CD4-positive, alpha-beta T cell (primary cell): Measurements from ENCODE around the gene TAOK1. TPM values are rescaled to one million over a fixed set of nuclear protein-coding genes. Genes with fewer than 3 reads are reported as not detected.

Experiments used
- ATAC-seq: fragments of 200-7000 bp; cut with Tn5 transposase; one replicate; pipeline ENCODE4 v1.10.0; 2022; ENCODE audit warnings: mild to moderate bottlenecking; ENCODE audit not compliant: poor library complexity
- CTCF ChIA-PET: fragments of 350-600 bp; sonication (Branson Sonifier 250); formaldehyde crosslinking; loops from one replicate; lab custom pipeline; 2021; ENCODE audit warnings: antibody characterized with exemption, inconsistent platforms; lab: Charles Lee
- POLR2A ChIA-PET: fragments of 350-600 bp; sonication (Branson Sonifier 250); formaldehyde crosslinking; loops from one replicate; lab custom pipeline; 2021; ENCODE audit warnings: antibody characterized with exemption, inconsistent platforms; lab: Charles Lee
- DNase-seq, 14 experiments: peaks; one replicate each; pipeline ENCODE4 v3.0.0-alpha.2; 2013 to 2020; ENCODE audit warnings: mixed read lengths in 2 of 14
- H3K27ac ChIP-seq, 2 donors: one replicate each; pipeline versions ENCODE4 v1.5.1 to v1.7.0; 2013; ENCODE audit warnings: low read length in 2 of 2, low read depth in 1 of 2, mild to moderate bottlenecking in 1 of 2
- H3K27me3 ChIP-seq, 2 experiments: 1 replicate in 1 of 2; 2 replicates in 1 of 2; pipeline versions ENCODE4 v1.6.1 to v1.7.0; 2013; ENCODE audit warnings: low read length in 2 of 2, control low read depth in 1 of 2, mild to moderate bottlenecking in 1 of 2, moderate library complexity in 1 of 2; ENCODE audit not compliant: insufficient read depth in 2 of 2, control insufficient read depth in 1 of 2
- H3K36me3 ChIP-seq: one replicate; pipeline ENCODE4 v1.6.1; 2013; ENCODE audit warnings: low read length, control low read depth; ENCODE audit not compliant: insufficient read depth
- H3K4me1 ChIP-seq: one replicate; pipeline ENCODE4 v1.6.1; 2013; ENCODE audit warnings: low read length, control low read depth; ENCODE audit not compliant: insufficient read depth
- H3K4me3 ChIP-seq: one replicate; pipeline ENCODE4 v1.5.1; 2013; ENCODE audit warnings: mild to moderate bottlenecking, low read length, moderate library complexity
- H3K9me3 ChIP-seq, 2 experiments: 1 replicate in 1 of 2; 2 replicates in 1 of 2; pipeline versions ENCODE4 v1.6.1 to v1.7.0; 2013; ENCODE audit warnings: low read length in 2 of 2, mild to moderate bottlenecking in 2 of 2, control low read depth in 1 of 2, moderate library complexity in 1 of 2; ENCODE audit not compliant: control insufficient read depth in 1 of 2, insufficient read depth in 1 of 2
- H3K27ac Mint-ChIP-seq: one replicate; pipeline ENCODE4 v1.8.0; 2020; ENCODE audit warnings: mixed read lengths
- H3K27me3 Mint-ChIP-seq: one replicate; pipeline ENCODE4 v1.8.0; 2021; ENCODE audit warnings: mixed read lengths
- H3K36me3 Mint-ChIP-seq: one replicate; pipeline ENCODE4 v1.8.0; 2021; ENCODE audit warnings: low read depth, mixed read lengths
- H3K4me1 Mint-ChIP-seq: one replicate; pipeline ENCODE4 v1.8.0; 2021; ENCODE audit warnings: low read depth, mixed read lengths
- H3K4me3 Mint-ChIP-seq: one replicate; pipeline ENCODE4 v1.8.0; 2020; ENCODE audit warnings: mild to moderate bottlenecking, mixed read lengths
- H3K9me3 Mint-ChIP-seq: one replicate; pipeline ENCODE4 v1.8.0; 2020; ENCODE audit warnings: mixed read lengths
- intact Hi-C, 2 experiments: fragments of 100-400 bp; cut with DNase I in 1 of 2; cut with micrococcal nuclease in 1 of 2; formaldehyde crosslinking; loops; one replicate each; pipeline versions ENCODE4 v1.15.1 to v1.9.0; 2023 to 2025; cut with DNase I, micrococcal nuclease
- total RNA-seq, 174 experiments: library from RNA in 2 of 174; stranded (reverse) in 2 of 174; gene quantifications; one replicate each; pipeline ENCODE4 v1.2.3 and lab custom pipeline; 2021 to 2026
- TF ChIP-seq, protein P1 (sequence below): fragments of 200-600 bp; IDR thresholded peaks from one replicate; pipeline ENCODE4 v1.8.0; 2022; ENCODE audit warnings: antibody characterized with exemption, mild to moderate bottlenecking

TAOK1 gene
- total RNA-seq, 2 experiments from 2014 or later = 33.1 to 33.8 TPM

DNA sequence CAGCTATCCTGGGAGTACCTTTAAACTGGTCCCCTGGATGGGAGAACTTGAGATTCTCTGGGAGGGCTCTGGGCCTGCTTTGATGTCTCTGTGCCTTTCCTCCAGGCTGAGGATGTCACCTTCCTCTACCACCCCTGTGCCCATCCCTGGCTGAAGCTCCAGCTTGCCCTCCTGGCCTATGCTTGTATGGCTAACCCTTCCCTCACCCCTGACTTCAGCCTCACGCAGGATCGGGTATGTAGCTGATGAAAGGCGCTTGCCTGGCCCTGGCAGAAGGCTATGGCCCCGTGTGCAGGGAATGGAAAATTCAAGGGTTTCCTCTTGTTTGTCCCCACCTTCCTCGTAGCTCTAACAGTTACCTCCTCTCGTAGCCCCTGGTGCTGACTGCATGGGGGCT is 181.3 kb downstream of the TAOK1 start:
- H3K9me3 Mint-ChIP-seq = no peaks in the 10 kb centered on the region
- peaks cover 37% of the 10 kb centered on the region for H3K36me3 ChIP-seq
- intact Hi-C loops = loop anchor here in 1 of 2 experiments (10.0 kb wide), 1 partner anchor 903 kb away; the partner anchor contains the start of gene GOSR1

DNA sequence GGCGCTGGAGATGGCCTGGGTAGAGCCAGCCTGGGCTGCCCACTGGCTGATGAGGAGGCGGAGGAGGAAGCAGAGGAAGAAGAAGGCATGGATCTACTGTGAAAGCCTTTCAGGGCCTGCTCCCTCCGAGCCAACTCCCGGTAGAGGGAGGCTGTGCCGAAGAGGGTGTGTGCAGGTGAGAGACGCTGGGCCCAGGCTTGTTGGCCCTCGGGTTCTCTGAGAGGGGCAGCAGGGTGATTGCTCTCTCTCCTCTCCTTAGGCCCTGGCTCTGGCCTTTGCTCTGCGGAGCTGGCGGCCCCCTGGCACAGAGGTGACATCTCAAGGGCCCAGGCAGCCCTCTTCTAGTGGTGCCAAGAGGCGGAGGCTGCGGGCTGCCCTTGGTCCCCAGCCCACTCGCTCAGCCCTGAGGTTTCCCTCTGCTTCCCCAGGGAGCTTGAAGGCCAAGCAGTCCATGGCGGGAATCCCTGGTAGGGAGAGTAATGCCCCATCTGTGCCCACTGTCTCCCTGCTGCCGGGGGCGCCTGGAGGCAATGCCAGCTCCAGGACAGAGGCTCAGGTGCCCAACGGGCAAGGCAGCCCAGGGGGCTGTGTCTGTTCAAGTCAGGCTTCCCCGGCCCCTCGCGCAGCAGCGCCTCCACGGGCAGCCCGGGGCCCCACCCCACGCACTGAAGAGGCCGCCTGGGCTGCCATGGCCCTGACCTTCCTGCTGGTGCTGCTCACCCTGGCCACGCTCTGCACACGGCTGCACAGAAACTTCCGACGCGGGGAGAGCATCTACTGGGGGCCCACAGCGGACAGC is 181.9 kb downstream of the TAOK1 start:
- ChIA-PET CTCF (interaction anchor here (0.8 to 5.0 kb wide), 7 partner anchors 9 to 359 kb away, joined by 3 to 30 read pairs (median 5); no protein-coding TSS in a partner anchor), POLR2A (interaction anchor here (1.1 to 1.8 kb wide), 4 partner anchors 16 to 46 kb away, joined by 3 to 7 read pairs (median 5); no protein-coding TSS in a partner anchor)
- H3K27me3 Mint-ChIP-seq = no peaks in the 10 kb centered on the region
- intact Hi-C loops = loop anchor here in 1 of 2 experiments (10.0 kb wide), 1 partner anchor 903 kb away; the partner anchor contains the start of gene GOSR1
- H3K9me3 Mint-ChIP-seq = no peaks in the 10 kb centered on the region
- H3K4me1 Mint-ChIP-seq = peaks cover 16% of the 10 kb centered on the region
- H3K36me3 ChIP-seq = peaks cover 43% of the 10 kb centered on the region
- peak overlapping the region; percentile 42 for H3K27ac Mint-ChIP-seq
- TF ChIP-seq, protein P1, sequence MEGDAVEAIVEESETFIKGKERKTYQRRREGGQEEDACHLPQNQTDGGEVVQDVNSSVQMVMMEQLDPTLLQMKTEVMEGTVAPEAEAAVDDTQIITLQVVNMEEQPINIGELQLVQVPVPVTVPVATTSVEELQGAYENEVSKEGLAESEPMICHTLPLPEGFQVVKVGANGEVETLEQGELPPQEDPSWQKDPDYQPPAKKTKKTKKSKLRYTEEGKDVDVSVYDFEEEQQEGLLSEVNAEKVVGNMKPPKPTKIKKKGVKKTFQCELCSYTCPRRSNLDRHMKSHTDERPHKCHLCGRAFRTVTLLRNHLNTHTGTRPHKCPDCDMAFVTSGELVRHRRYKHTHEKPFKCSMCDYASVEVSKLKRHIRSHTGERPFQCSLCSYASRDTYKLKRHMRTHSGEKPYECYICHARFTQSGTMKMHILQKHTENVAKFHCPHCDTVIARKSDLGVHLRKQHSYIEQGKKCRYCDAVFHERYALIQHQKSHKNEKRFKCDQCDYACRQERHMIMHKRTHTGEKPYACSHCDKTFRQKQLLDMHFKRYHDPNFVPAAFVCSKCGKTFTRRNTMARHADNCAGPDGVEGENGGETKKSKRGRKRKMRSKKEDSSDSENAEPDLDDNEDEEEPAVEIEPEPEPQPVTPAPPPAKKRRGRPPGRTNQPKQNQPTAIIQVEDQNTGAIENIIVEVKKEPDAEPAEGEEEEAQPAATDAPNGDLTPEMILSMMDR = no peak
- H3K36me3 Mint-ChIP-seq = peaks cover 30% of the 10 kb centered on the region
- DNase-seq = peak in 3 of 14 experiments; percentile 0 to 38 (median 32)
- H3K27ac ChIP-seq = no peak overlapping the region
- peaks cover 29% of the 10 kb centered on the region for H3K4me1 ChIP-seq
- no peaks in the 10 kb centered on the region for H3K27me3 ChIP-seq
- no peak overlapping the region for H3K4me3 ChIP-seq
- ATAC-seq = no peak
- H3K9me3 ChIP-seq = no peaks in the 10 kb centered on the region
- no peak overlapping the region for H3K4me3 Mint-ChIP-seq

More for the DNA sequence above, 181.3 kb downstream of the TAOK1 start:
- H3K4me1 ChIP-seq = peaks cover 29% of the 10 kb centered on the region
- no peaks in the 10 kb centered on the region for H3K9me3 ChIP-seq
- H3K27me3 ChIP-seq = no peaks in the 10 kb centered on the region
- POLR2A ChIA-PET = interaction anchor here (1.8 kb wide), 2 partner anchors 17 to 35 kb away, joined by 3 to 7 read pairs; no protein-coding TSS in a partner anchor
- no peak for DNase-seq
- peaks cover 29% of the 10 kb centered on the region for H3K36me3 Mint-ChIP-seq
- no peak overlapping the region for H3K27ac ChIP-seq
- CTCF ChIA-PET = interaction anchor here (1.1 to 5.0 kb wide), 3 partner anchors 20 to 46 kb away, joined by 3 to 30 read pairs (median 15); no protein-coding TSS in a partner anchor
- TF ChIP-seq, protein P1 = no peak
- no peak overlapping the region for H3K4me3 ChIP-seq
- no peak for ATAC-seq
- no peaks in the 10 kb centered on the region for H3K27me3 Mint-ChIP-seq
- H3K4me1 Mint-ChIP-seq = peaks cover 16% of the 10 kb centered on the region
- H3K4me3 Mint-ChIP-seq = peak overlapping the region; percentile 82
- peak overlapping the region; percentile 42 for H3K27ac Mint-ChIP-seq

DNA sequence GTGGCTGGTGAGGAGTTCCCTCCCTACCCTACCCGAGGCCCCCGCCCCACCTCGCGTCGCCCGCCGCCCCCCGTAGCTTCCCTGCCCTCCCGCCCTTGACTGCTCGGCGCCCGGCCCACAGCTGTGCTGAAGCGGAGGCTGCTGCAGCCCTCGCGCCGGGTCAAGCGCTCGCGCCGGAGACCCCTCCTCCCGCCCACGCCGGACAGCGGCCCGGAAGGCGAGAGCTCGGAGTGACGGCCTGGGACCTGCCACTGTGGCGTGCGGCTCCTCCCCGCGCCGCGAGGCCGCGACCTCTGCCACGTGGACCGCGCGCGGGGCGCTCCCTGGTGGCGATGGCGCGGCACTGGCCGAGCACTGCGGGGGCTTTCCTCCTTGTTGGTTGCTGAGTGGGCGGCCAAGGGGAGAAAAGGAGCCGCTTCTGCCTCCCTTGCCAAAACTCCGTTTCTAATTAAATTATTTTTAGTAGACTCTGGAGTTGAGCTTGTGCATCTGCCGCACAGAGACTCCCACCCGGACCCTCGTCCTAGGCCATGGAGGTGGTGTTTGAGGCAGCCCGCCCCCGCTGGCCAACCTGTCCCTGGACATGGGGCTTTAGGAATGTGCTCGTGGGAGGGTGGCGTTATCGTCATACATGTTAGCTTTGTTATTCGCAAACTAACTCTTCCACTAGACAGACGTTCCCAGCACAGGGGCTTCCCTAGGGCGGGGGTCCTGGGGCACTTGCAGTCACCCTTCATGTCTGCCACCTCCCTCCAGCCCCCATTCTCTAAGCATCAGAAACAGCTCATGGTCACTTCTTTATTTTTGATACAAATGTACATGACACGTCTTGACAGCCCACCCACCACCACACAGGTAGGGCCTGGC is 182.8 kb downstream of the TAOK1 start:
- Mint-ChIP-seq H3K36me3 (peaks cover 34% of the 10 kb centered on the region), H3K4me1 (peaks cover 16% of the 10 kb centered on the region), H3K27ac (no peak overlapping the region), H3K9me3 (no peaks in the 10 kb centered on the region), H3K27me3 (no peaks in the 10 kb centered on the region), H3K4me3 (no peak overlapping the region)
- ATAC-seq = peak; percentile 60
- CTCF ChIA-PET = interaction anchor here (0.8 to 5.0 kb wide), 6 partner anchors 9 to 358 kb away, joined by 3 to 30 read pairs (median 4); no protein-coding TSS in a partner anchor
- Histone ChIP-seq H3K4me1 (peaks cover 25% of the 10 kb centered on the region), H3K36me3 (peaks cover 51% of the 10 kb centered on the region), H3K9me3 (no peaks in the 10 kb centered on the region), H3K4me3 (no peak overlapping the region), H3K27ac (no peak overlapping the region), H3K27me3 (no peaks in the 10 kb centered on the region)
- TF ChIP-seq, protein P1 = peak; percentile 56
- DNase-seq = peak in 12 of 14 experiments; percentile 31 to 83 (median 45)
- POLR2A ChIA-PET = interaction anchor here (0.5 to 1.8 kb wide), 6 partner anchors 15 to 448 kb away, joined by 3 to 7 read pairs (median 4); partner anchors contain the start of gene ANKRD13B
- intact Hi-C loops = loop anchor here in 1 of 2 experiments (10.0 kb wide), 1 partner anchor 902 kb away; the partner anchor contains the start of gene GOSR1
